GM21515 (cell line): ENCODE measurements around the gene GSTM4.
"Not testable (repeated sequence)": the region's sequence is repeated elsewhere in the genome, so short reads cannot be mapped to it uniquely, and the experiment has no call there.

Experiments used
- ATAC-seq: cut with Tn5 transposase; IDR thresholded peaks from one replicate; pipeline ENCODE4 v1.9.1; 2021; ENCODE audit not compliant: unreplicated experiment

GSTM4 gene

GRCh38 chr1:109660691-109661026, 4.8 kb downstream of the GSTM4 start:
- not testable (repeated sequence) for ATAC-seq

- no peak for ATAC-seq
Observed at GRCh38 chr1:109661391-109661790, 5.5 kb downstream of the GSTM4 start.

- ATAC-seq = no peak
Observed at GRCh38 chr1:109664671-109665070, 8.8 kb downstream of the GSTM4 start.

GRCh38 chr1:109667452-109668122, 11.7 kb downstream of the GSTM4 start, which contains the start of gene GSTM2:
TSS of gene GSTM2 (plus strand) at chr1:109668057. CDS start at chr1:109668116, 59 bp downstream.
- peak; percentile 75 for ATAC-seq

- no peak for ATAC-seq
Observed at GRCh38 chr1:109668123-109668775, 12.3 kb downstream of the GSTM4 start.

- ATAC-seq = no peak
Observed at GRCh38 chr1:109669246-109669948, 13.5 kb downstream of the GSTM4 start.

GRCh38 chr1:109669949-109670302, 14.0 kb downstream of the GSTM4 start:
- not testable (repeated sequence) for ATAC-seq

- no peak for ATAC-seq
Observed at GRCh38 chr1:109671067-109671466, 15.2 kb downstream of the GSTM4 start.

- ATAC-seq = not testable (repeated sequence)
Observed at GRCh38 chr1:109673861-109674260, 18.0 kb downstream of the GSTM4 start.

GRCh38 chr1:109676683-109677381, 20.9 kb downstream of the GSTM4 start:
- not testable (repeated sequence) for ATAC-seq

GRCh38 chr1:109677459-109677858, 21.6 kb downstream of the GSTM4 start:
- ATAC-seq = no peak

- not testable (repeated sequence) for ATAC-seq
Observed at GRCh38 chr1:109678637-109679036, 22.7 kb downstream of the GSTM4 start.

GRCh38 chr1:109684777-109685176, 28.9 kb downstream of the GSTM4 start:
- ATAC-seq = not testable (repeated sequence)

- not testable (repeated sequence) for ATAC-seq
Observed at GRCh38 chr1:109685399-109685798, 29.5 kb downstream of the GSTM4 start.

GRCh38 chr1:109685890-109686289, 30.0 kb downstream of the GSTM4 start:
- ATAC-seq = not testable (repeated sequence)

- ATAC-seq = not testable (repeated sequence)
Observed at GRCh38 chr1:109687109-109687508, 31.2 kb downstream of the GSTM4 start.

GRCh38 chr1:109687641-109688499, 32.0 kb downstream of the GSTM4 start, which contains the start of gene GSTM1:
TSS of gene GSTM1 (plus strand) at chr1:109687817. CDS start at chr1:109687874, 57 bp downstream.
- no peak for ATAC-seq

GRCh38 chr1:109689844-109690405, 34.0 kb downstream of the GSTM4 start:
- no peak for ATAC-seq

- ATAC-seq = no peak
Observed at GRCh38 chr1:109691759-109692158, 35.9 kb downstream of the GSTM4 start.

- not testable (repeated sequence) for ATAC-seq
Observed at GRCh38 chr1:109694400-109694799, 38.5 kb downstream of the GSTM4 start.
